Right forelimb (tissue), 1 donor: ENCODE data around the gene SNX12.
"Not testable (repeated sequence)": the region's sequence is repeated elsewhere in the genome, so short reads cannot be mapped to it uniquely, and the experiment has no call there.

Source experiments
- DNase-seq: peaks from one replicate; pipeline ENCODE4 v3.0.0-alpha.2; 2018

Gene SNX12

GRCh38 chrX:71085900-71086299, 17.8 kb upstream of the SNX12 start:
- no peak for DNase-seq

GRCh38 chrX:71082822-71083221, 14.7 kb upstream of the SNX12 start:
- DNase-seq, result no peak

- DNase-seq, result no peak
These were observed 14.1 kb upstream of the SNX12 start for GRCh38 chrX:71082124-71082647.

- no peak for DNase-seq
These were observed 13.4 kb upstream of the SNX12 start for GRCh38 chrX:71081330-71082123.

GRCh38 chrX:71070531-71070930, 2.4 kb upstream of the SNX12 start:
- DNase-seq, result no peak

- no peak for DNase-seq
These were observed 456 bp downstream of the SNX12 start for GRCh38 chrX:71067712-71068043.

GRCh38 chrX:71067089-71067488, 1.0 kb downstream of the SNX12 start:
- no peak for DNase-seq

GRCh38 chrX:71060127-71060526, 8.0 kb downstream of the SNX12 start:
- DNase-seq, result no peak

GRCh38 chrX:71057848-71058530, 10.1 kb downstream of the SNX12 start:
- DNase-seq, result no peak

- no peak for DNase-seq
These were observed 11.3 kb downstream of the SNX12 start for GRCh38 chrX:71056867-71057266.

GRCh38 chrX:71053217-71053621, 14.9 kb downstream of the SNX12 start:
- peak; percentile 38 for DNase-seq

- no peak for DNase-seq
These were observed 15.4 kb downstream of the SNX12 start for GRCh38 chrX:71052721-71053120.

GRCh38 chrX:71047891-71048290, 20.2 kb downstream of the SNX12 start:
- DNase-seq, result not testable (repeated sequence)

- no peak for DNase-seq
These were observed 50.7 kb downstream of the SNX12 start for GRCh38 chrX:71017396-71017939.
